Keratinocyte (primary cell): Measurements from ENCODE around the gene FAM120A.

Experiments
- EZH2 ChIP-seq: IDR thresholded peaks from one replicate; pipeline ENCODE4 v1.6.1; 2012; ENCODE audit warnings: inconsistent platforms, mild to moderate bottlenecking, low read length, moderate library complexity
- TF ChIP-seq, protein P1 (sequence below), 3 experiments: IDR thresholded peaks in 1 of 3; conservative IDR thresholded peaks in 1 of 3; optimal IDR thresholded peaks in 1 of 3; 2 replicates in 2 of 3; 3 replicates in 1 of 3; pipeline versions ENCODE3 to v1.5.1; 2011; ENCODE audit warnings: low read length in 3 of 3, mild to moderate bottlenecking in 3 of 3, moderate library complexity in 2 of 3, control low read depth in 1 of 3, inconsistent platforms in 1 of 3; ENCODE audit not compliant: insufficient read depth in 2 of 3; ENCODE audit errors: extremely low read depth in 1 of 3

DNA sequence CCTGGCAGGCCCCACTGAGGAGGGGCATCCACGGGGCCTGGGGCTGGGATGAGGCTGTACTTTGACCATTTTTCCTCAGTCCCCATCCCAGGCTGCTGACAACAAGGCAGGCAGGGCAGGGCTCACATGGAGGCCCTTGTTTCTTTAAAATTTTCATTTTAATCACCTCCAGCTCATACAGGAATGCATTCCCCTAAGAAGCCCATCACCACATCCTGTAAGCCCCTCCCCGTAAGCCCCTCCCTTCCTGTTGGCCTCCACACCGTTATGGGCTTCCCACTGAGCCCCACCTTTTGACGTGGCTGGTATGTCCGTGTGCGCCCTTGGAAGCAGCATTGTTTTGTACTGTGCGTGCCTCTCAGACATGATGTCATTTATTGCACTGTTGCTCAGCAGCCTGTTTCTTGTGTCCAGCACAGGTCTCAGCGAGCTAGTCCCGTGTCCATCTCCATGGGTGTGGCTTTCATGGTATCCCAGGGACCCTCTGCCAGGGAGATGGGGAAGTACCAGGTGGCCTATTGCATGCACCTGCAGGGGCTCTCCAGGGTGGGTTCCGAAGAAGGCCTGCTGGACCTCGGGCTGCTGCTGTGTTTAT lies 147.3 kb downstream of the FAM120A start:
- TF ChIP-seq, protein P1, sequence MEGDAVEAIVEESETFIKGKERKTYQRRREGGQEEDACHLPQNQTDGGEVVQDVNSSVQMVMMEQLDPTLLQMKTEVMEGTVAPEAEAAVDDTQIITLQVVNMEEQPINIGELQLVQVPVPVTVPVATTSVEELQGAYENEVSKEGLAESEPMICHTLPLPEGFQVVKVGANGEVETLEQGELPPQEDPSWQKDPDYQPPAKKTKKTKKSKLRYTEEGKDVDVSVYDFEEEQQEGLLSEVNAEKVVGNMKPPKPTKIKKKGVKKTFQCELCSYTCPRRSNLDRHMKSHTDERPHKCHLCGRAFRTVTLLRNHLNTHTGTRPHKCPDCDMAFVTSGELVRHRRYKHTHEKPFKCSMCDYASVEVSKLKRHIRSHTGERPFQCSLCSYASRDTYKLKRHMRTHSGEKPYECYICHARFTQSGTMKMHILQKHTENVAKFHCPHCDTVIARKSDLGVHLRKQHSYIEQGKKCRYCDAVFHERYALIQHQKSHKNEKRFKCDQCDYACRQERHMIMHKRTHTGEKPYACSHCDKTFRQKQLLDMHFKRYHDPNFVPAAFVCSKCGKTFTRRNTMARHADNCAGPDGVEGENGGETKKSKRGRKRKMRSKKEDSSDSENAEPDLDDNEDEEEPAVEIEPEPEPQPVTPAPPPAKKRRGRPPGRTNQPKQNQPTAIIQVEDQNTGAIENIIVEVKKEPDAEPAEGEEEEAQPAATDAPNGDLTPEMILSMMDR (optimal IDR thresholded peaks at IDR 0.05 in 1 of 3, IDR thresholded peaks at IDR 0.05 in 1 of 3, conservative IDR thresholded peaks at IDR 0.05 in 1 of 3; ENCODE audit: extremely low read depth in 1 of 3, insufficient read depth in 2 of 3, low read length in 3 of 3), result no peak
- no peak for TF ChIP-seq EZH2
